Tibial artery (tissue), 4 donors: ENCODE results near the gene HGF.

ENCODE experiments used
- DNase-seq, 2 donors: peaks; one replicate each; pipeline ENCODE4 v3.0.0-alpha.2; 2019
- H3K27ac ChIP-seq, 2 donors: fragments of 200-600 bp; sonication (generic) in 1 of 2; 1 replicate in 1 of 2; 2 replicates in 1 of 2; pipeline ENCODE4 v1.5.1; 2018 to 2019; ENCODE audit warnings: mild to moderate bottlenecking in 1 of 2
- H3K27me3 ChIP-seq, 2 donors: fragments of 200-600 bp; sonication (generic) in 1 of 2; one replicate each; pipeline versions ENCODE4 v1.5.1 to v1.6.0; 2016 to 2019
- H3K36me3 ChIP-seq, 3 donors: fragments of 200-600 bp; sonication (generic) in 2 of 3; one replicate each; pipeline ENCODE4 v1.5.1; 2016 to 2019; ENCODE audit warnings: mild to moderate bottlenecking in 2 of 3
- H3K4me1 ChIP-seq, 4 donors: fragments of 200-600 bp; sonication (generic) in 2 of 4; 1 replicate in 3 of 4; 2 replicates in 1 of 4; pipeline ENCODE4 v1.5.1; 2016 to 2019
- H3K4me3 ChIP-seq, 2 donors: fragments of 200-600 bp; sonication (generic) in 1 of 2; 1 replicate in 1 of 2; 2 replicates in 1 of 2; pipeline ENCODE4 v1.5.1; 2018 to 2019; ENCODE audit warnings: mild to moderate bottlenecking in 2 of 2
- H3K9me3 ChIP-seq, 3 donors: fragments of 200-600 bp; sonication (generic) in 1 of 3; one replicate each; pipeline ENCODE4 v1.5.1; 2016 to 2019
- intact Hi-C: fragments of 100-400 bp; cut with DNase I; formaldehyde crosslinking; loops from one replicate; pipeline ENCODE4 v1.15.0; 2023; ENCODE audit warnings: low total_unique reads
- TF ChIP-seq, protein P1 (sequence below), 2 experiments: fragments of 200-600 bp in 1 of 2; fragments of 450-650 bp in 1 of 2; IDR thresholded peaks; one replicate each; pipeline ENCODE4 v1.5.1; 2017 to 2019; ENCODE audit warnings: antibody characterized with exemption in 2 of 2, mild to moderate bottlenecking in 1 of 2, moderate library complexity in 1 of 2

HGF gene

DNA sequence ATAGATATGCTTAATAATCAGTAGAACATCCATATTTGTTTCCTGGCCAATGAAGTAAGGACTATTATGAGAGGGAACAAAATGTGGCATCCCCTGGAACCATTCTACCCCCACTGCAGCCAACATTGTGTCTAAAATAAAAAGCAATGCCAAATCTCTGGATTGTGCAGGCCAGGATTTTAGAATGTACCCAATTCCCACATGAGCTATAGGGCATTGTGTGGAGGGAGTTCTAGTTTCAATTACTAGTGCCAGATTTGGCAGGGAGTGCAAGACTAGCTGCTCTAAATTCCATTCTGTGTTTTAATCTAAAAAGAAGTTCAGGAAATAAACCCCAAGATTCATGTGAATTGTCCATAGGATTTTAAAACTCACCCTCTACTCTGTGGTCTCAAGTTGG lies 112.3 kb downstream of the HGF start:
- intact Hi-C loops: no loop called here
- DNase-seq: no peak
- H3K4me1 ChIP-seq: peaks cover 0 to 24% (median 4%) of the 10 kb centered on the region in 4 donors
- TF ChIP-seq, protein P1, sequence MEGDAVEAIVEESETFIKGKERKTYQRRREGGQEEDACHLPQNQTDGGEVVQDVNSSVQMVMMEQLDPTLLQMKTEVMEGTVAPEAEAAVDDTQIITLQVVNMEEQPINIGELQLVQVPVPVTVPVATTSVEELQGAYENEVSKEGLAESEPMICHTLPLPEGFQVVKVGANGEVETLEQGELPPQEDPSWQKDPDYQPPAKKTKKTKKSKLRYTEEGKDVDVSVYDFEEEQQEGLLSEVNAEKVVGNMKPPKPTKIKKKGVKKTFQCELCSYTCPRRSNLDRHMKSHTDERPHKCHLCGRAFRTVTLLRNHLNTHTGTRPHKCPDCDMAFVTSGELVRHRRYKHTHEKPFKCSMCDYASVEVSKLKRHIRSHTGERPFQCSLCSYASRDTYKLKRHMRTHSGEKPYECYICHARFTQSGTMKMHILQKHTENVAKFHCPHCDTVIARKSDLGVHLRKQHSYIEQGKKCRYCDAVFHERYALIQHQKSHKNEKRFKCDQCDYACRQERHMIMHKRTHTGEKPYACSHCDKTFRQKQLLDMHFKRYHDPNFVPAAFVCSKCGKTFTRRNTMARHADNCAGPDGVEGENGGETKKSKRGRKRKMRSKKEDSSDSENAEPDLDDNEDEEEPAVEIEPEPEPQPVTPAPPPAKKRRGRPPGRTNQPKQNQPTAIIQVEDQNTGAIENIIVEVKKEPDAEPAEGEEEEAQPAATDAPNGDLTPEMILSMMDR (IDR thresholded peaks at IDR 0.05): no peak
- H3K4me3 ChIP-seq: no peak overlapping the region
- no peaks in the 10 kb centered on the region for H3K27me3 ChIP-seq
- peak overlapping the region in 1 of 2 donors; percentile 22 for H3K27ac ChIP-seq
- H3K36me3 ChIP-seq: no peaks in the 10 kb centered on the region
- peaks cover 0 to 5% (median under 1%) of the 10 kb centered on the region in 3 donors for H3K9me3 ChIP-seq

DNA sequence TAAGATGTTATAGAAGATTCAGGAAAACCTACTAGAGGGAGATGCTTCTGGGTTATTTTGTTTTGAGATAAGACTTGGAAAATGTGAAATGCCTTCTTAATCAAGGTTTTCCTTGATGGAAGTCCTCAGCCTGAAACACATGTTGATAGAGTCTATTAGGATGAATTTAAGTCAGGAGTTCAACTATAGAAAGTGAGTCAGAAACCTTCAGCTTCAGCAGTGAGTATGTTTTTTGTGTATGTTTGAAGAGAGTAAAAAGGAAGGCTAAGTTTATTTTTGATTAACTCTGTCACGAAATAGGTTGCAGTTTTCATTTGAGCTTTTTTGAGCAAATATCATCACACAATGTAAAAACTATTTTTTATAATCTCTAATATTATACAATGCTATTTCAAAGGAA lies 114.6 kb downstream of the HGF start:
- H3K27me3 ChIP-seq: no peaks in the 10 kb centered on the region
- intact Hi-C loops: no loop called here
- peaks cover 0 to 20% (median 4%) of the 10 kb centered on the region in 4 donors for H3K4me1 ChIP-seq
- TF ChIP-seq, protein P1 (IDR thresholded peaks at IDR 0.05): no peak
- no peak for DNase-seq
- H3K36me3 ChIP-seq: no peaks in the 10 kb centered on the region
- H3K27ac ChIP-seq: no peak overlapping the region
- H3K9me3 ChIP-seq: peaks cover 0 to 8% (median 8%) of the 10 kb centered on the region in 3 donors
- no peak overlapping the region for H3K4me3 ChIP-seq

DNA sequence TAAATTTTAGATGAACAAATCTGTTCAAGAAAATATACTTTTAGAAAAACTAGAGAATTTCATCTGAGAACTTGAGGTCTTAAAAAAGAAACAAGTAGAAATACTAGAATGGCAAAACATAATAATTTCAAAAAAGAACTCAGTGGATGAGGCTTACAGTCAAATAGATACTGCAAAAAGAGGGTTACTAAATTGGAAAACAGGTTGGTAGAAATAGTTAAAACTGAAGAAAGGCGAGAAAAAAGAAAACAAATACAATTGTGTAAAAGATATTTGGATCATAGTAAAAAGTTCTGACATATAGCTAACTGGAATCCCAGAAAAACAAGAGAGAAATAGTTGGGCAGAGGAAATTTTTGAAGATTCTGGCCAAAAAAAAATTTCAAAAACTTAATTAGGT lies 117.6 kb downstream of the HGF start:
- Histone ChIP-seq H3K27me3 (no peaks in the 10 kb centered on the region), H3K27ac (no peak overlapping the region), H3K4me1 (peaks cover 0 to 44% (median 8%) of the 10 kb centered on the region in 4 donors), H3K4me3 (no peak overlapping the region), H3K9me3 (peaks cover 0 to 8% (median 8%) of the 10 kb centered on the region in 3 donors), H3K36me3 (no peaks in the 10 kb centered on the region)
- DNase-seq: no peak
- TF ChIP-seq, protein P1 (IDR thresholded peaks at IDR 0.05): no peak
- intact Hi-C loops: no loop called here
